Calu3 (cell line): ENCODE measurements around the gene RPP14. TPM values are rescaled to one million over a fixed set of nuclear protein-coding genes. Genes with fewer than 3 reads are reported as not detected.
"Not testable (repeated sequence)": the region's sequence is repeated elsewhere in the genome, so short reads cannot be mapped to it uniquely, and the experiment has no call there.

ENCODE experiments used
- BruUV-seq: library from RNA; stranded (reverse); fragments of 400-500 nt; replicated peaks from 2 replicates; lab custom pipeline; 2021; lab: Mats Ljungman, UMichigan
- CTCF ChIA-PET: fragments of 300-600 bp; sonication (Branson Sonifier 250); formaldehyde crosslinking; loops from one replicate; lab custom pipeline; 2022; ENCODE audit warnings: antibody characterized with exemption; lab: Charles Lee
- DNase-seq: peaks from one replicate; pipeline ENCODE4 v3.0.0; 2022
- H3K27ac Mint-ChIP-seq: one replicate; pipeline ENCODE4 v1.8.0; 2022; ENCODE audit warnings: mixed read lengths; ENCODE audit not compliant: unreplicated experiment
- H3K27me3 Mint-ChIP-seq: one replicate; pipeline ENCODE4 v1.8.0; 2022; ENCODE audit warnings: mixed read lengths; ENCODE audit not compliant: unreplicated experiment
- H3K36me3 Mint-ChIP-seq: one replicate; pipeline ENCODE4 v1.8.0; 2022; ENCODE audit warnings: mild to moderate bottlenecking, moderate library complexity, mixed read lengths; ENCODE audit not compliant: insufficient read depth, unreplicated experiment
- H3K4me1 Mint-ChIP-seq: one replicate; pipeline ENCODE4 v1.8.0; 2022; ENCODE audit warnings: mild to moderate bottlenecking, low read depth, mixed read lengths; ENCODE audit not compliant: unreplicated experiment
- H3K4me3 Mint-ChIP-seq: one replicate; pipeline ENCODE4 v1.8.0; 2022; ENCODE audit warnings: mild to moderate bottlenecking, low read depth, moderate library complexity, mixed read lengths; ENCODE audit not compliant: unreplicated experiment
- H3K9me3 Mint-ChIP-seq: one replicate; pipeline ENCODE4 v1.8.0; 2022; ENCODE audit warnings: low read depth, mixed read lengths; ENCODE audit not compliant: unreplicated experiment
- intact Hi-C: fragments of 100-400 bp; cut with micrococcal nuclease; formaldehyde crosslinking; loops from one replicate; pipeline ENCODE4 v1.10.0; 2022; ENCODE audit not compliant: unreplicated experiment
- total RNA-seq: library from RNA; stranded (reverse); gene quantifications from 2 replicates; pipeline ENCODE4 v1.2.3, GENCODE V29; 2022
- TF ChIP-seq, protein P1 (sequence below): fragments of 200-600 bp; IDR thresholded peaks from one replicate; pipeline ENCODE4 v1.8.0; 2022; ENCODE audit warnings: antibody characterized with exemption; ENCODE audit not compliant: unreplicated experiment

The RPP14 gene
- total RNA-seq, 1 experiment from 2014 or later, result 17.2 TPM

DNA sequence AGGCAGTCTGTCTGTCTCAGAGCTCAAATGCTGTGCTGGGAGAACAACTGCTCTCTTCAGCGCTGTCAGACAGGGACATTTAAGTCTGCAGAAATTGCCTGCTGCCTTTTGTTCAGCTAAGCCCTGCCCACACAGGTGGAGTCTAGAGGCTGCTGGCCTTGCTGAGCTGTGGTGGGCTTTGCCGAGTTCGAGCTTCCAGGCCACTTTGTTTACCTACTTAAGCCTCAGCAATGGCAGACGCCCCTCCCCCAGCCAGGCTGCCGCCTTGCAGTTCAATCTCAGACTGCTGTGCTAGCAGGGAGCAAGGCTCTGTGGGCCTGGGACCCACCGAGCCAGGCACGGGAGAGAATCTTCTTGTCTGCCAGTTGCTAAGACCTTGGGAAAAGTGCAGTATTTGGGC lies 25.0 kb upstream of the RPP14 start:
- intact Hi-C loops, result no loop called here
- CTCF ChIA-PET, result no interaction called here

DNA sequence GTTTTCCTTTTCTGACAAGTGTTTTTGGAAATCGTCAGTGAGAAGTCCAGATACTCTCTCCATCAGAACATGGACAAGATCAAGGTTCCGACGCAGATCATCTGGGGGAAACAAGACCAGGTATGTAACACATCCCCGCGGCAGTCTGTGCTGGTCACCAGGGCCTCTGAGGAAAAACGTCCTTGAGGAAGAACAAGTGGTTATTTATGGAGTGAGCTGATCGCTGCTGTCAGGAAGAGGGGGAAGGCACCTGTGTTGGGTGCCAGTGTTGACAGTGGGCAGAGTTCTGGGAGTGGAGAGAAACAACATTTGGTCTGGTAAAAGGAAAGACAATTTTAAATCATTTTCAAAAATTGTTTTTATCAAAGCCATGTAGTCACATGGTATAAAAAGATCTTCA lies 20.7 kb upstream of the RPP14 start:
- no TSS peak for BruUV-seq
- intact Hi-C loops, result no loop called here
- Mint-ChIP-seq H3K9me3 (no peaks in the 10 kb centered on the region), H3K27ac (no peak overlapping the region), H3K4me1 (no peaks in the 10 kb centered on the region), H3K27me3 (no peaks in the 10 kb centered on the region), H3K36me3 (no peaks in the 10 kb centered on the region), H3K4me3 (no peak overlapping the region)
- TF ChIP-seq, protein P1, sequence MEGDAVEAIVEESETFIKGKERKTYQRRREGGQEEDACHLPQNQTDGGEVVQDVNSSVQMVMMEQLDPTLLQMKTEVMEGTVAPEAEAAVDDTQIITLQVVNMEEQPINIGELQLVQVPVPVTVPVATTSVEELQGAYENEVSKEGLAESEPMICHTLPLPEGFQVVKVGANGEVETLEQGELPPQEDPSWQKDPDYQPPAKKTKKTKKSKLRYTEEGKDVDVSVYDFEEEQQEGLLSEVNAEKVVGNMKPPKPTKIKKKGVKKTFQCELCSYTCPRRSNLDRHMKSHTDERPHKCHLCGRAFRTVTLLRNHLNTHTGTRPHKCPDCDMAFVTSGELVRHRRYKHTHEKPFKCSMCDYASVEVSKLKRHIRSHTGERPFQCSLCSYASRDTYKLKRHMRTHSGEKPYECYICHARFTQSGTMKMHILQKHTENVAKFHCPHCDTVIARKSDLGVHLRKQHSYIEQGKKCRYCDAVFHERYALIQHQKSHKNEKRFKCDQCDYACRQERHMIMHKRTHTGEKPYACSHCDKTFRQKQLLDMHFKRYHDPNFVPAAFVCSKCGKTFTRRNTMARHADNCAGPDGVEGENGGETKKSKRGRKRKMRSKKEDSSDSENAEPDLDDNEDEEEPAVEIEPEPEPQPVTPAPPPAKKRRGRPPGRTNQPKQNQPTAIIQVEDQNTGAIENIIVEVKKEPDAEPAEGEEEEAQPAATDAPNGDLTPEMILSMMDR, result no peak
- CTCF ChIA-PET, result interaction anchor here (1.2 kb wide), 1 partner anchor 21 kb away, joined by 4 read pairs; the partner anchor contains the start of gene HTD2
- DNase-seq, result no peak

More for the DNA sequence above, 25.0 kb upstream of the RPP14 start:
- BruUV-seq, result no TSS peak
- H3K27ac Mint-ChIP-seq, result no peak overlapping the region
- TF ChIP-seq, protein P1, result no peak
- H3K9me3 Mint-ChIP-seq, result no peaks in the 10 kb centered on the region
- no peaks in the 10 kb centered on the region for H3K4me1 Mint-ChIP-seq
- H3K27me3 Mint-ChIP-seq, result no peaks in the 10 kb centered on the region
- no peaks in the 10 kb centered on the region for H3K36me3 Mint-ChIP-seq
- DNase-seq, result no peak
- no peak overlapping the region for H3K4me3 Mint-ChIP-seq

- CTCF ChIA-PET, result no interaction called here
- H3K36me3 Mint-ChIP-seq, result no peaks in the 10 kb centered on the region
- no peaks in the 10 kb centered on the region for H3K9me3 Mint-ChIP-seq
- DNase-seq, result no peak
- TF ChIP-seq, protein P1, result no peak
- H3K27ac Mint-ChIP-seq, result no peak overlapping the region
- no peaks in the 10 kb centered on the region for H3K4me1 Mint-ChIP-seq
- intact Hi-C loops, result no loop called here
- BruUV-seq, result no TSS peak
- H3K4me3 Mint-ChIP-seq, result no peak overlapping the region
- H3K27me3 Mint-ChIP-seq, result no peaks in the 10 kb centered on the region
These were observed 18.7 kb upstream of the RPP14 start for GRCh38 chr3:58287354-58287753.

- no TSS peak for BruUV-seq
- no peaks in the 10 kb centered on the region for H3K9me3 Mint-ChIP-seq
- intact Hi-C loops, result no loop called here
- H3K36me3 Mint-ChIP-seq, result no peaks in the 10 kb centered on the region
- H3K27ac Mint-ChIP-seq, result no peak overlapping the region
- no peak overlapping the region for H3K4me3 Mint-ChIP-seq
- H3K27me3 Mint-ChIP-seq, result no peaks in the 10 kb centered on the region
- CTCF ChIA-PET, result no interaction called here
- no peak for DNase-seq
- TF ChIP-seq, protein P1, result no peak
- no peaks in the 10 kb centered on the region for H3K4me1 Mint-ChIP-seq
These were observed 17.9 kb upstream of the RPP14 start for GRCh38 chr3:58288011-58288728.

- H3K27me3 Mint-ChIP-seq, CTCF ChIA-PET, intact Hi-C loops, H3K27ac Mint-ChIP-seq, H3K4me1 Mint-ChIP-seq, BruUV-seq, H3K4me3 Mint-ChIP-seq, DNase-seq, H3K9me3 Mint-ChIP-seq, H3K36me3 Mint-ChIP-seq: not testable (repeated sequence)
These were observed 17.0 kb upstream of the RPP14 start for GRCh38 chr3:58288964-58289613.

- CTCF ChIA-PET, H3K4me1 Mint-ChIP-seq, DNase-seq, BruUV-seq, H3K9me3 Mint-ChIP-seq, intact Hi-C loops, H3K27me3 Mint-ChIP-seq, H3K27ac Mint-ChIP-seq, H3K4me3 Mint-ChIP-seq, H3K36me3 Mint-ChIP-seq: not testable (repeated sequence)
These were observed 15.6 kb upstream of the RPP14 start for GRCh38 chr3:58290446-58290845.
